K562 (cell line): ENCODE data around the gene SRGN. TPM values are rescaled to one million over a fixed set of nuclear protein-coding genes. Genes with fewer than 3 reads are reported as not detected.

Source experiments
- ETS1 ChIP-seq: conservative IDR thresholded peaks from 2 replicates; pipeline ENCODE4 v1.6.1; 2011; ENCODE audit warnings: low read depth, mild to moderate bottlenecking, low read length; ENCODE audit not compliant: control insufficient read depth
- FOXA1 ChIP-seq: fragments of 450-650 bp; IDR thresholded peaks from 2 replicates; pipeline ENCODE4 v1.6.1; 2016; ENCODE audit warnings: mild to moderate bottlenecking, borderline replicate concordance
- NFXL1 ChIP-seq: fragments of 450-650 bp; formaldehyde crosslinking; IDR thresholded peaks from 2 replicates; pipeline ENCODE4 v1.4.0; 2021; ENCODE audit warnings: mild to moderate bottlenecking
- NR2C2 ChIP-seq, 2 experiments: fragments of 200-800 bp in 1 of 2; sonication (Bioruptor generic) in 1 of 2; sonication (generic) in 1 of 2; formaldehyde crosslinking in 1 of 2; IDR thresholded peaks; 2 replicates each; pipeline versions ENCODE4 v1.6.1 to v1.8.0; 2016 to 2022; ENCODE audit warnings: mild to moderate bottlenecking in 1 of 2, missing compliant biosample characterization in 1 of 2, missing genetic modification characterization in 1 of 2, missing genetic modification reagents in 1 of 2
- RBM22 ChIP-seq: fragments of 200-400 bp; formaldehyde crosslinking; IDR thresholded peaks from 2 replicates; pipeline ENCODE4 v1.6.1; 2018; ENCODE audit warnings: low read length, low read depth; ENCODE audit not compliant: poor library complexity, severe bottlenecking
- RREB1 ChIP-seq: fragments of 250-450 bp; sonication (Bioruptor Pico); IDR thresholded peaks from 2 replicates; pipeline ENCODE4 v1.4.0; 2020
- SIX5 ChIP-seq, 2 experiments: IDR thresholded peaks; 2 replicates each; pipeline ENCODE4 v1.6.1; 2011; ENCODE audit warnings: low read length in 2 of 2, borderline replicate concordance in 1 of 2, low read depth in 1 of 2, mild to moderate bottlenecking in 1 of 2, moderate library complexity in 1 of 2; ENCODE audit not compliant: insufficient read depth in 1 of 2
- ZBTB40 ChIP-seq, 2 experiments: fragments of 450-650 bp in 1 of 2; sonication (generic) in 1 of 2; formaldehyde crosslinking in 1 of 2; IDR thresholded peaks; 2 replicates each; pipeline versions ENCODE4 v1.7.1 to v1.9.0; 2016 to 2022; ENCODE audit warnings: inconsistent platforms in 1 of 2, mild to moderate bottlenecking in 1 of 2, missing genetic modification reagents in 1 of 2
- ZNF699 ChIP-seq: fragments of 250-450 bp; sonication (Bioruptor Pico); IDR thresholded peaks from 2 replicates; pipeline ENCODE4 v1.8.0; 2021; ENCODE audit warnings: mild to moderate bottlenecking, moderate library complexity; ENCODE audit not compliant: insufficient replicate concordance
- polyA plus RNA-seq, 8 experiments: library from polyadenylated mRNA; depleted of rRNA in 4 of 8; stranded (reverse) in 5 of 8; unstranded in 3 of 8; fragments of >200 nt; fragmentation: Nextera tagmentation in 2 of 8; fragmentation: Illumina TruSeq in 1 of 8; extraction: Ambion mirVana in 2 of 8; extraction: Trizol in 1 of 8; gene quantifications; 2 replicates each; pipeline versions ENCODE4 v1.2.1 to v1.2.3, GENCODE V29; 2011 to 2014; ENCODE audit warnings: inconsistent platforms in 1 of 8, missing spikeins in 1 of 8
- total RNA-seq, 7 experiments: library from RNA; depleted of rRNA in 6 of 7; stranded (reverse); fragments of >200 nt in 6 of 7; fragmentation: Illumina TruSeq in 2 of 7; extraction: Trizol in 2 of 7; gene quantifications; 2 replicates each; pipeline versions ENCODE4 v1.2.1 to v1.2.3, GENCODE V29; 2011 to 2021; ENCODE audit warnings: low replicate concordance in 1 of 7

The SRGN gene
- total and polyA plus RNA-seq, 9 of the 15 experiments (the other 6 are each of a cell fraction or from before 2014, with no cell fraction given) = 136 to 304 (median 180) TPM

- no peak for TF ChIP-seq RREB1 (CRISPR knock-in tag)
- TF ChIP-seq ZBTB40 (IDR thresholded peaks at IDR 0.05) = no peak
- TF ChIP-seq ZBTB40 (CRISPR knock-in tag; IDR thresholded peaks at IDR 0.05) = no peak
- no peak for TF ChIP-seq RBM22
- no peak for TF ChIP-seq ETS1
- TF ChIP-seq NFXL1 (CRISPR knock-in tag) = no peak
- TF ChIP-seq NR2C2 (CRISPR knock-in tag; IDR thresholded peaks at IDR 0.05) = no peak
- peak; percentile 67 for TF ChIP-seq NR2C2 (tag; IDR thresholded peaks at IDR 0.05)
- TF ChIP-seq ZNF699 (CRISPR knock-in tag) = no peak
- TF ChIP-seq FOXA1 = no peak
- no peak for TF ChIP-seq SIX5 (IDR thresholded peaks at IDR 0.05; ENCODE audit: borderline replicate concordance in 1 of 2, insufficient read depth in 1 of 2, low read depth in 1 of 2, low read length in 2 of 2)
These were observed 31.8 kb upstream of the SRGN start (continued) for GRCh38 chr10:69056129-69056528.
